ENCODE data around the gene GJD3. TPM values are rescaled to one million over a fixed set of nuclear protein-coding genes. Genes with fewer than 3 reads are reported as not detected.

The GJD3 gene
- polyA plus RNA-seq, 1 donor from 2014 or later: not detected

GRCh38 chr17:40352237-40352778 lies 12.2 kb downstream of the GJD3 start:
- TF ChIP-seq SMC3 (conservative IDR thresholded peaks at IDR 0.05; ENCODE audit: poor library complexity) (no peak), CTCF (IDR thresholded peaks at IDR 0.05; ENCODE audit: poor library complexity, severe bottlenecking) (no peak), EZH2 (IDR thresholded peaks at IDR 0.05; ENCODE audit: borderline replicate concordance, insufficient read depth, low read length, poor library complexity, severe bottlenecking) (no peak), REST (IDR thresholded peaks at IDR 0.05; ENCODE audit: borderline replicate concordance) (no peak), RAD21 (conservative IDR thresholded peaks at IDR 0.05) (no peak), EP300 (conservative IDR thresholded peaks at IDR 0.05; ENCODE audit: poor library complexity, severe bottlenecking) (no peak), MXI1 (conservative IDR thresholded peaks at IDR 0.05; ENCODE audit: poor library complexity, severe bottlenecking) (no peak), TAF1 (IDR thresholded peaks at IDR 0.05; ENCODE audit: low read depth) (no peak), POLR2AphosphoS5 (IDR thresholded peaks at IDR 0.05) (no peak)
- peak overlapping the region; percentile 10 for H3K4me2 ChIP-seq (ENCODE audit: low read length)
- H3K9ac ChIP-seq (ENCODE audit: low read length): peak overlapping the region; percentile 90
- no peaks in the 10 kb centered on the region for H3K36me3 ChIP-seq (ENCODE audit: insufficient read depth, low read length)
- H3K79me2 ChIP-seq (replicated peaks; ENCODE audit: insufficient read depth, low read length): peaks cover 7% of the 10 kb centered on the region
- no peaks in the 10 kb centered on the region for H3K9me2 ChIP-seq (ENCODE audit: insufficient read depth, low read length)
- peak overlapping the region; percentile 64 for H3K4me3 ChIP-seq (ENCODE audit: low read length)
- H3K27ac ChIP-seq (ENCODE audit: low read length): peak overlapping the region; percentile 99
- H3F3A ChIP-seq (ENCODE audit: insufficient read depth, low read length, poor library complexity, severe bottlenecking): no peaks in the 10 kb centered on the region
- no peak overlapping the region for H2AFZ ChIP-seq (ENCODE audit: low read depth, low read length)
- H3K9me3 ChIP-seq (ENCODE audit: low read length): no peaks in the 10 kb centered on the region
- H4K20me1 ChIP-seq (ENCODE audit: insufficient read depth): no peaks in the 10 kb centered on the region
- H3K27me3 ChIP-seq (ENCODE audit: insufficient read depth, low read depth, low read length): no peaks in the 10 kb centered on the region

DNA sequence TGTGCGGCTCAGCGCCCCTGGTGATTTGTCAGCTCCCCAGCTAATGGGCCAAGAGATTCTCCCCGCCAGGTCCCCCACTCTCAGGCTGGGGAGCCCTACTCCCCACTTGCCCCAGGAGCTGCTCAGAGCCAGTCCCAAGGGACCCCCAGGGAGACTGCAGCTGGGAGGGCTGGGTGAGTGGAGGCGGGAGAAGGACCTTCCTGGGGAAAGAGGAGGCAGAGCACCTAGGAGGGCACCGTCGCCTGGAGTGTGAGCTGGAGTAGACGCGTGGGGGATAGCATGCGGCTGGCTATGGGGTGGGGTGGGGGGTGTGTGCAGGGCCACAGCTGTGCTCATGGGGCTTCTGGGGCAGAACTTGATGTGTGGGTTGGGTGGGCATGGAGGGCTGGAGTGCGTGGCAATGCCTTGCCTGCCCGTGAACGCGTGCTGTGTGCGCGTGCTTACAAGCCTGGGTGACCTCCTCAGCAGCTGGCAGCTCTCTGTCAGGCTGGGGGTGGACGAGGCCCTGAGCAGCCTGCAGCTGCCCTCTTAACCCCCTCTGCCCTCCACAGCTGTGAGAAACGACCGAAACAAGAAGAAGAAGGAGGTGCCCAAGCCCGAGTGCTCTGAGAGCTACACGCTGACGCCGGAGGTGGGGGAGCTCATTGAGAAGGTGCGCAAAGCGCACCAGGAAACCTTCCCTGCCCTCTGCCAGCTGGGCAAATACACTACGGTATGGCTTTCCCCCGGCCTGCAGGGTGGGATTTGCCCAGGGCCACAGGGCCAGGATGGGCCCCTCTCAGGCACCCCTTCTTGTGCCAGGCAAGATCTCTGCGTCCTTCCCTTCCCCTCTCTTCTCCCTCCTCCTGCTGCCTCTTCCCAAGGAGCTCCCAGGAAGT lies 12.9 kb downstream of the GJD3 start:
- Histone ChIP-seq H3K27ac (ENCODE audit: low read length) (peak overlapping the region; percentile 99), H3K36me3 (ENCODE audit: insufficient read depth, low read length) (no peaks in the 10 kb centered on the region), H3K9ac (ENCODE audit: low read length) (peak overlapping the region; percentile 90), H3K79me2 (replicated peaks; ENCODE audit: insufficient read depth, low read length) (peaks cover 15% of the 10 kb centered on the region), H3K27me3 (ENCODE audit: insufficient read depth, low read depth, low read length) (no peaks in the 10 kb centered on the region), H3K9me3 (ENCODE audit: low read length) (no peaks in the 10 kb centered on the region), H4K20me1 (ENCODE audit: insufficient read depth) (no peaks in the 10 kb centered on the region), H3K4me3 (ENCODE audit: low read length) (peak overlapping the region; percentile 64), H2AFZ (ENCODE audit: low read depth, low read length) (no peak overlapping the region), H3K4me2 (ENCODE audit: low read length) (peak overlapping the region; percentile 62), H3F3A (ENCODE audit: insufficient read depth, low read length, poor library complexity, severe bottlenecking) (no peaks in the 10 kb centered on the region), H3K9me2 (ENCODE audit: insufficient read depth, low read length) (no peaks in the 10 kb centered on the region)
- TF ChIP-seq TAF1 (IDR thresholded peaks at IDR 0.05; ENCODE audit: low read depth) (peak; percentile 17), POLR2AphosphoS5 (IDR thresholded peaks at IDR 0.05) (no peak)

All from neural cell (in vitro differentiated cells).